Naive thymus-derived CD4-positive, alpha-beta T cell (primary cell): ENCODE measurements around the gene RABGEF1. TPM values are rescaled to one million over a fixed set of nuclear protein-coding genes. Genes with fewer than 3 reads are reported as not detected.
"Not testable (repeated sequence)": the region's sequence is repeated elsewhere in the genome, so short reads cannot be mapped to it uniquely, and the experiment has no call there.

Experiments
- ATAC-seq: fragments of 150-1000 bp; cut with Tn5 transposase; 2 replicates; pipeline ENCODE4 v1.10.0; 2021; ENCODE audit warnings: mild to moderate bottlenecking, moderate library complexity
- CTCF ChIA-PET: fragments of 350-600 bp; sonication (Branson Sonifier 250); formaldehyde crosslinking; loops from one replicate; lab custom pipeline; 2021; ENCODE audit warnings: antibody characterized with exemption; lab: Charles Lee
- POLR2A ChIA-PET: fragments of 350-600 bp; sonication (Branson Sonifier 250); formaldehyde crosslinking; loops from one replicate; lab custom pipeline; 2021; ENCODE audit warnings: antibody characterized with exemption, inconsistent platforms; lab: Charles Lee
- DNase-seq, 9 donors: peaks; one replicate each; pipeline versions ENCODE4 v3.0.0 to v3.0.0-alpha.2; 2020 to 2022; ENCODE audit warnings: mixed read lengths in 1 of 9
- H3K27ac ChIP-seq: one replicate; pipeline ENCODE4 v1.7.0; 2013; ENCODE audit warnings: mild to moderate bottlenecking, low read depth, low read length, moderate library complexity
- H3K27me3 ChIP-seq, 2 donors: one replicate each; pipeline ENCODE4 v1.7.0; 2013; ENCODE audit warnings: low read length in 2 of 2, mild to moderate bottlenecking in 2 of 2, moderate library complexity in 2 of 2; ENCODE audit not compliant: control insufficient read depth in 2 of 2, insufficient read depth in 2 of 2
- H3K36me3 ChIP-seq, 3 experiments: 1 replicate in 2 of 3; 2 replicates in 1 of 3; pipeline ENCODE4 v1.7.0; 2013; ENCODE audit warnings: low read length in 3 of 3, mild to moderate bottlenecking in 3 of 3, moderate library complexity in 1 of 3; ENCODE audit not compliant: insufficient read depth in 3 of 3, control insufficient read depth in 2 of 3
- H3K4me1 ChIP-seq, 2 donors: one replicate each; pipeline ENCODE4 v1.7.0; 2013; ENCODE audit warnings: low read length in 2 of 2, mild to moderate bottlenecking in 2 of 2, moderate library complexity in 1 of 2; ENCODE audit not compliant: control insufficient read depth in 2 of 2, insufficient read depth in 2 of 2
- H3K4me3 ChIP-seq: 2 replicates; pipeline ENCODE4 v1.7.0; 2013; ENCODE audit warnings: mild to moderate bottlenecking, low read length
- H3K9me3 ChIP-seq, 3 experiments: 1 replicate in 2 of 3; 2 replicates in 1 of 3; pipeline ENCODE4 v1.7.0; 2013; ENCODE audit warnings: low read length in 3 of 3; ENCODE audit not compliant: control insufficient read depth in 2 of 3
- H3K27ac Mint-ChIP-seq, 9 donors: one replicate each; pipeline ENCODE4 v1.8.0; 2020 to 2022; ENCODE audit warnings: mixed read lengths in 9 of 9, mild to moderate bottlenecking in 8 of 9, moderate library complexity in 5 of 9, inconsistent platforms in 2 of 9
- H3K27me3 Mint-ChIP-seq, 5 donors: one replicate each; pipeline ENCODE4 v1.8.0; 2021 to 2022; ENCODE audit warnings: mixed read lengths in 5 of 5, mild to moderate bottlenecking in 1 of 5
- H3K36me3 Mint-ChIP-seq, 5 donors: one replicate each; pipeline ENCODE4 v1.8.0; 2020 to 2022; ENCODE audit warnings: mixed read lengths in 5 of 5, mild to moderate bottlenecking in 3 of 5, inconsistent platforms in 1 of 5
- H3K4me1 Mint-ChIP-seq, 7 donors: one replicate each; pipeline ENCODE4 v1.8.0; 2020 to 2022; ENCODE audit warnings: mixed read lengths in 7 of 7, mild to moderate bottlenecking in 3 of 7, inconsistent platforms in 1 of 7
- H3K4me3 Mint-ChIP-seq, 10 donors: one replicate each; pipeline ENCODE4 v1.8.0; 2020 to 2022; ENCODE audit warnings: mild to moderate bottlenecking in 10 of 10, mixed read lengths in 10 of 10, moderate library complexity in 6 of 10, inconsistent platforms in 2 of 10
- H3K9me3 Mint-ChIP-seq, 11 donors: one replicate each; pipeline ENCODE4 v1.8.0; 2020 to 2022; ENCODE audit warnings: mixed read lengths in 11 of 11, mild to moderate bottlenecking in 4 of 11, inconsistent platforms in 1 of 11, moderate library complexity in 1 of 11
- intact Hi-C, 2 donors: fragments of 100-400 bp; cut with micrococcal nuclease; formaldehyde crosslinking; loops; one replicate each; pipeline ENCODE4 v1.15.1; 2023
- polyA plus RNA-seq, 2 donors: library from polyadenylated mRNA; unstranded; fragments of 300-500 nt; fragmentation: Illumina TruSeq; gene quantifications; one replicate each; pipeline ENCODE4 v1.2.3, GENCODE V29; 2021
- total RNA-seq, 6 experiments: library from RNA in 5 of 6; stranded (reverse) in 5 of 6; gene quantifications; 1 replicate in 5 of 6; 2 replicates in 1 of 6; pipeline ENCODE4 v1.2.3 and lab custom pipeline; 2021 to 2026

The RABGEF1 gene
- total and polyA plus RNA-seq, 7 experiments from 2014 or later, result 20.5 to 35.7 (median 21.8) TPM

- ATAC-seq (no peak), DNase-seq (no peak)
- H3K36me3 Mint-ChIP-seq, result peaks cover 8 to 59% (median 22%) of the 10 kb centered on the region in 5 donors
- Histone ChIP-seq H3K4me1 (no peaks in the 10 kb centered on the region), H3K36me3 (peaks cover 5 to 88% (median 20%) of the 10 kb centered on the region in 3 experiments), H3K9me3 (no peaks in the 10 kb centered on the region), H3K4me3 (no peak overlapping the region), H3K27ac (no peak overlapping the region), H3K27me3 (no peaks in the 10 kb centered on the region)
- CTCF ChIA-PET, result no interaction called here
- H3K27ac Mint-ChIP-seq, result peak overlapping the region in 1 of 9 donors; percentile 1
- no peaks in the 10 kb centered on the region for H3K4me1 Mint-ChIP-seq
- intact Hi-C loops, result no loop called here
- POLR2A ChIA-PET, result interaction anchor here (0.6 kb wide), 1 partner anchor 66 kb away, joined by 4 read pairs; no protein-coding TSS in a partner anchor
- no peak overlapping the region for H3K4me3 Mint-ChIP-seq
- H3K27me3 Mint-ChIP-seq, result no peaks in the 10 kb centered on the region
- H3K9me3 Mint-ChIP-seq, result peaks cover 0 to 1% (median 0%) of the 10 kb centered on the region in 11 donors
These were observed 60.1 kb downstream of the RABGEF1 start for GRCh38 chr7:66800591-66800990.

GRCh38 chr7:66804001-66804400 is 63.5 kb downstream of the RABGEF1 start:
- peaks cover 10 to 91% (median 15%) of the 10 kb centered on the region in 3 experiments for H3K36me3 ChIP-seq
- ATAC-seq (no peak), DNase-seq (no peak)
- H3K27me3 Mint-ChIP-seq, result no peaks in the 10 kb centered on the region
- ChIA-PET POLR2A (no interaction called here), CTCF (interaction anchor here (0.6 kb wide), 1 partner anchor 774 kb away, joined by 3 read pairs; no protein-coding TSS in a partner anchor)
- no peak overlapping the region for H3K4me3 Mint-ChIP-seq
- intact Hi-C loops, result no loop called here
- no peaks in the 10 kb centered on the region for H3K4me1 ChIP-seq
- no peaks in the 10 kb centered on the region for H3K4me1 Mint-ChIP-seq
- no peaks in the 10 kb centered on the region for H3K9me3 ChIP-seq
- peaks cover 0 to 1% (median 0%) of the 10 kb centered on the region in 11 donors for H3K9me3 Mint-ChIP-seq
- no peaks in the 10 kb centered on the region for H3K27me3 ChIP-seq
- peaks cover 24 to 57% (median 34%) of the 10 kb centered on the region in 5 donors for H3K36me3 Mint-ChIP-seq
- no peak overlapping the region for H3K4me3 ChIP-seq
- no peak overlapping the region for H3K27ac Mint-ChIP-seq
- H3K27ac ChIP-seq, result no peak overlapping the region

GRCh38 chr7:66807736-66808135 is 67.2 kb downstream of the RABGEF1 start:
- no peaks in the 10 kb centered on the region for H3K4me1 Mint-ChIP-seq
- CTCF ChIA-PET, result no interaction called here
- Histone ChIP-seq H3K9me3 (no peaks in the 10 kb centered on the region), H3K4me3 (no peak overlapping the region), H3K27me3 (no peaks in the 10 kb centered on the region), H3K36me3 (peaks cover 0 to 78% (median 17%) of the 10 kb centered on the region in 3 experiments), H3K4me1 (no peaks in the 10 kb centered on the region), H3K27ac (no peak overlapping the region)
- no peak overlapping the region for H3K27ac Mint-ChIP-seq
- H3K27me3 Mint-ChIP-seq, result no peaks in the 10 kb centered on the region
- ATAC-seq, result no peak
- DNase-seq, result no peak
- intact Hi-C loops, result no loop called here
- H3K4me3 Mint-ChIP-seq, result no peak overlapping the region
- POLR2A ChIA-PET, result interaction anchor here (1.1 kb wide), 1 partner anchor 38 kb away, joined by 3 read pairs; no protein-coding TSS in a partner anchor
- H3K9me3 Mint-ChIP-seq, result no peaks in the 10 kb centered on the region
- H3K36me3 Mint-ChIP-seq, result peaks cover 13 to 48% (median 32%) of the 10 kb centered on the region in 5 donors

GRCh38 chr7:66810716-66811115 is 70.2 kb downstream of the RABGEF1 start:
- ChIA-PET CTCF (no interaction called here), POLR2A (no interaction called here)
- Mint-ChIP-seq H3K36me3 (peaks cover 8 to 40% (median 27%) of the 10 kb centered on the region in 5 donors), H3K9me3 (no peaks in the 10 kb centered on the region), H3K27me3 (no peaks in the 10 kb centered on the region), H3K4me1 (no peaks in the 10 kb centered on the region), H3K4me3 (no peak overlapping the region), H3K27ac (no peak overlapping the region)
- DNase-seq, result no peak
- H3K27ac ChIP-seq, result no peak overlapping the region
- H3K27me3 ChIP-seq, result no peaks in the 10 kb centered on the region
- H3K4me3 ChIP-seq, result no peak overlapping the region
- peaks cover 0 to 55% (median 17%) of the 10 kb centered on the region in 3 experiments for H3K36me3 ChIP-seq
- ATAC-seq, result no peak
- intact Hi-C loops, result no loop called here
- H3K4me1 ChIP-seq, result no peaks in the 10 kb centered on the region
- no peaks in the 10 kb centered on the region for H3K9me3 ChIP-seq

GRCh38 chr7:66815186-66815875 is 74.8 kb downstream of the RABGEF1 start:
- intact Hi-C loops, H3K9me3 Mint-ChIP-seq, H3K4me3 ChIP-seq, H3K4me3 Mint-ChIP-seq, H3K4me1 ChIP-seq, H3K36me3 ChIP-seq, H3K27ac ChIP-seq, POLR2A ChIA-PET, H3K4me1 Mint-ChIP-seq, H3K27me3 Mint-ChIP-seq, H3K27ac Mint-ChIP-seq, H3K9me3 ChIP-seq, DNase-seq, ATAC-seq, H3K27me3 ChIP-seq: not testable (repeated sequence)
- peaks cover 0 to 20% (median 6%) of the 10 kb centered on the region in 5 donors for H3K36me3 Mint-ChIP-seq
- CTCF ChIA-PET, result interaction anchor here (0.6 kb wide), 1 partner anchor 9 kb away, joined by 8 read pairs; no protein-coding TSS in a partner anchor

GRCh38 chr7:66815951-66816350 is 75.4 kb downstream of the RABGEF1 start:
- DNase-seq (no peak), ATAC-seq (no peak)
- no peak overlapping the region for H3K27ac ChIP-seq
- H3K4me1 ChIP-seq, result no peaks in the 10 kb centered on the region
- ChIA-PET POLR2A (no interaction called here), CTCF (interaction anchor here (0.6 kb wide), 1 partner anchor 9 kb away, joined by 8 read pairs; no protein-coding TSS in a partner anchor)
- H3K4me3 ChIP-seq, result no peak overlapping the region
- H3K9me3 ChIP-seq, result no peaks in the 10 kb centered on the region
- H3K36me3 ChIP-seq, result peaks cover 0 to 3% (median 0%) of the 10 kb centered on the region in 3 experiments
- intact Hi-C loops, result no loop called here
- H3K27ac Mint-ChIP-seq, result peak overlapping the region in 1 of 9 donors; percentile 25
- H3K27me3 Mint-ChIP-seq, result no peaks in the 10 kb centered on the region
- peaks cover 0 to 14% (median 2%) of the 10 kb centered on the region in 5 donors for H3K36me3 Mint-ChIP-seq
- no peaks in the 10 kb centered on the region for H3K9me3 Mint-ChIP-seq
- no peaks in the 10 kb centered on the region for H3K4me1 Mint-ChIP-seq
- H3K27me3 ChIP-seq, result no peaks in the 10 kb centered on the region
- H3K4me3 Mint-ChIP-seq, result no peak overlapping the region
